HL-60/S4 treated with retinoic acid at 250 ng/mL for 4 days and 3 days (cell line): Measurements from ENCODE around the gene WASHC4.

Experiments
- in situ Hi-C: fragments of 300-500 bp; cut with MboI; formaldehyde crosslinking; loops from 2 replicates; pipeline ENCODE4 v1.7.0; 2022; ENCODE audit warnings: low sequenced_read_pairs

The WASHC4 gene

GRCh38 chr12:105205322-105206048 lies 98.0 kb downstream of the WASHC4 start:
- in situ Hi-C loops, result no loop called here

- in situ Hi-C loops, result no loop called here
Measured at GRCh38 chr12:105206686-105207374, 99.3 kb downstream of the WASHC4 start.

GRCh38 chr12:105209091-105209490 lies 101.6 kb downstream of the WASHC4 start:
- in situ Hi-C loops, result no loop called here

GRCh38 chr12:105212438-105212837 lies 104.9 kb downstream of the WASHC4 start:
- in situ Hi-C loops, result no loop called here

GRCh38 chr12:105214148-105214547 lies 106.6 kb downstream of the WASHC4 start:
- in situ Hi-C loops, result no loop called here

GRCh38 chr12:105214670-105215375 lies 107.3 kb downstream of the WASHC4 start:
- in situ Hi-C loops, result no loop called here

- in situ Hi-C loops, result no loop called here
Measured at GRCh38 chr12:105218434-105218833, 110.9 kb downstream of the WASHC4 start.
